Measurements from ENCODE around the gene SNX25. TPM values are rescaled to one million over a fixed set of nuclear protein-coding genes. Genes with fewer than 3 reads are reported as not detected.

SNX25 gene
- total and polyA plus RNA-seq, 4 donors = 2.8 to 13.9 (median 5.0) TPM

DNA sequence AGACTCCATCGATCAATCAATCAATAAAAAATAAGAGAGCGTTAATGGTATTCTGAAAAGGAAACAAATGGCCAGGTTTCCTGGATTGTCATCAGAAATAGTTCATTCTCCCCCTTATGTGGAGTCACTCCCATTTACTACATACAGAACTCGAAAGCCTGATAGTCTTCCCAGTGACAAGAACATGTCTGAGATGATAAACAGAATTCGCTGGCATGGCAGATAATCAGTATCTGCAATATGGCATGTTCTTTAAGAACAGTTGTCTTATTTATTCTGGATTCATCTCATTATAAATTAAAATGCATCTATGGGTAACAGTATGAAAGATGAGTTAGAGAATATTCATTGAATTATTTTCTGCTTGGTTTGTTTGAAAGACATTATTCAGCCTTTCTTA, 124.9 kb downstream of the SNX25 start:
- H3K4me1 ChIP-seq (ENCODE audit: control insufficient read depth in 4 of 4, insufficient read depth in 4 of 4, low read length in 3 of 4) = no peaks in the 10 kb centered on the region
- no peak overlapping the region for H3K4me3 ChIP-seq (ENCODE audit: low read depth in 1 of 3, low read length in 3 of 3)
- TF ChIP-seq REST (IDR thresholded peaks at IDR 0.05) (no peak), FOXA2 (IDR thresholded peaks at IDR 0.05) (no peak), SP1 (IDR thresholded peaks at IDR 0.05) (no peak), RXRA (IDR thresholded peaks at IDR 0.05) (no peak), ZBTB33 (IDR thresholded peaks at IDR 0.05) (no peak)
- TF ChIP-seq, protein P1, sequence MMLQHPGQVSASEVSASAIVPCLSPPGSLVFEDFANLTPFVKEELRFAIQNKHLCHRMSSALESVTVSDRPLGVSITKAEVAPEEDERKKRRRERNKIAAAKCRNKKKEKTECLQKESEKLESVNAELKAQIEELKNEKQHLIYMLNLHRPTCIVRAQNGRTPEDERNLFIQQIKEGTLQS (IDR thresholded peaks at IDR 0.05) = no peak
- no peak for DNase-seq (ENCODE audit: low spot score)
- no peaks in the 10 kb centered on the region for H3K9me3 ChIP-seq (ENCODE audit: control insufficient read depth in 4 of 4, low read length in 3 of 4)
- no peak overlapping the region for H3K9ac ChIP-seq (ENCODE audit: low read depth in 1 of 2, low read length in 2 of 2)
- WGBS = 85% methylated on average over 4 of the region's 4 CpGs
- no peaks in the 10 kb centered on the region for H3K27me3 ChIP-seq (ENCODE audit: control insufficient read depth in 4 of 4, insufficient read depth in 4 of 4, low read length in 3 of 4)
- H3K27ac ChIP-seq (ENCODE audit: low read depth in 1 of 2, low read length in 2 of 2) = no peak overlapping the region
- peaks cover 0 to 1% (median 0%) of the 10 kb centered on the region in 4 donors for H3K36me3 ChIP-seq (ENCODE audit: control insufficient read depth in 4 of 4, insufficient read depth in 3 of 4, low read depth in 1 of 4, low read length in 3 of 4)

DNA sequence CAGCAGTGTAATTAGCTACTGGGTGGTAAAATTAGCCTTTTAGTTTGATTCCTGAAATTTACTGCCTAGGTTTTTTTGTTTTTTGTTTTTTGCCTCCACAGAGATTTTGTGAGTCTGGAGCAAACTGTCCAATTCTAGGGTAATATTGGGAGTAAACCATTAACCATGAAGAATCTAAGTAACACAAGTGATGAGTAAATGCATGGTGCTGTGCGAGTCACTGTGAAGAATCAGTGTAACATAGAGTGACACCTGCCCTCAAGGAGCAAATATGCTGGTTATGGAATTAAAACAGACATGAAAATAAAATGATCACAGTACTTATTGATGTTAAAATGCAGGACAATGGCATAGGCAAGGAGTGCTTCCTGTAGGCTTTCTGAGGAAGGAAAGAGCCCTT, 126.2 kb downstream of the SNX25 start:
- no peak overlapping the region for H3K9ac ChIP-seq (ENCODE audit: low read depth in 1 of 2, low read length in 2 of 2)
- H3K27ac ChIP-seq (ENCODE audit: low read depth in 1 of 2, low read length in 2 of 2) = no peak overlapping the region
- no peak overlapping the region for H3K4me3 ChIP-seq (ENCODE audit: low read depth in 1 of 3, low read length in 3 of 3)
- H3K36me3 ChIP-seq (ENCODE audit: control insufficient read depth in 4 of 4, insufficient read depth in 3 of 4, low read depth in 1 of 4, low read length in 3 of 4) = peaks cover 0 to 4% (median 0%) of the 10 kb centered on the region in 4 donors
- H3K27me3 ChIP-seq (ENCODE audit: control insufficient read depth in 4 of 4, insufficient read depth in 4 of 4, low read length in 3 of 4) = no peaks in the 10 kb centered on the region
- no peak for TF ChIP-seq GABPA (IDR thresholded peaks at IDR 0.05 in 1 of 2, conservative IDR thresholded peaks at IDR 0.05 in 1 of 2)
- TF ChIP-seq, protein P1 (IDR thresholded peaks at IDR 0.05) = no peak
- no peak for TF ChIP-seq ZBTB33 (IDR thresholded peaks at IDR 0.05)
- no peak for TF ChIP-seq TAF1 (conservative IDR thresholded peaks at IDR 0.05)
- TF ChIP-seq YY1 (IDR thresholded peaks at IDR 0.05) = no peak
- no peak for TF ChIP-seq JUND (IDR thresholded peaks at IDR 0.05)
- no peak for TF ChIP-seq HNF4G (IDR thresholded peaks at IDR 0.05)
- no peak for TF ChIP-seq NR2F2 (IDR thresholded peaks at IDR 0.05)
- TF ChIP-seq FOXA2 (IDR thresholded peaks at IDR 0.05) = no peak
- no peak for TF ChIP-seq HNF4A (conservative IDR thresholded peaks at IDR 0.05)
- no peak for TF ChIP-seq RAD21 (IDR thresholded peaks at IDR 0.05)
- TF ChIP-seq REST (IDR thresholded peaks at IDR 0.05) = no peak
- no peaks in the 10 kb centered on the region for H3K4me1 ChIP-seq (ENCODE audit: control insufficient read depth in 4 of 4, insufficient read depth in 4 of 4, low read length in 3 of 4)
- no peak for DNase-seq (ENCODE audit: low spot score)
- WGBS = 94% methylated on average over 1 of the region's 1 CpG
- H3K9me3 ChIP-seq (ENCODE audit: control insufficient read depth in 4 of 4, low read length in 3 of 4) = no peaks in the 10 kb centered on the region

Data from liver (tissue), 9 donors.